GM20431 (cell line): ENCODE results near the gene SLC6A17.

Source experiments
- in situ Hi-C: fragments of 300-500 bp; cut with MseI, MboI; formaldehyde crosslinking; loops from one replicate; pipeline ENCODE4 v1.15.0; 2020; ENCODE audit warnings: low sequenced_read_pairs; ENCODE audit not compliant: unreplicated experiment

The SLC6A17 gene

GRCh38 chr1:110150330-110151174 lies at the start of gene SLC6A17:
SLC6A17 (plus strand) TSS chr1:110150494; CDS start chr1:110166930, 16,436 bp downstream.
- in situ Hi-C loops: no loop called here

GRCh38 chr1:110102081-110102480 lies 48.2 kb upstream of the SLC6A17 start:
- in situ Hi-C loops: no loop called here

GRCh38 chr1:110106013-110106941 lies 44.0 kb upstream of the SLC6A17 start:
- in situ Hi-C loops: no loop called here

GRCh38 chr1:110107867-110108469 lies 42.3 kb upstream of the SLC6A17 start:
- in situ Hi-C loops: no loop called here

GRCh38 chr1:110111081-110111480 lies 39.2 kb upstream of the SLC6A17 start:
- in situ Hi-C loops: no loop called here

- in situ Hi-C loops: no loop called here
Observed at GRCh38 chr1:110112143-110112542, 38.2 kb upstream of the SLC6A17 start, which contains the start of gene UBL4B. UBL4B (plus strand) TSS chr1:110112443; CDS start chr1:110112535, 92 bp downstream.

GRCh38 chr1:110112656-110113055 lies 37.6 kb upstream of the SLC6A17 start:
- in situ Hi-C loops: no loop called here

GRCh38 chr1:110113551-110113950 lies 36.7 kb upstream of the SLC6A17 start:
- in situ Hi-C loops: no loop called here

GRCh38 chr1:110114173-110114572 lies 36.1 kb upstream of the SLC6A17 start:
- in situ Hi-C loops: no loop called here

- in situ Hi-C loops: no loop called here
Observed at GRCh38 chr1:110114784-110115183, 35.5 kb upstream of the SLC6A17 start.

- in situ Hi-C loops: no loop called here
Observed at GRCh38 chr1:110118636-110119396, 31.5 kb upstream of the SLC6A17 start.

- in situ Hi-C loops: no loop called here
Observed at GRCh38 chr1:110119843-110120242, 30.5 kb upstream of the SLC6A17 start.

GRCh38 chr1:110120960-110121561 lies 29.2 kb upstream of the SLC6A17 start:
- in situ Hi-C loops: no loop called here

- in situ Hi-C loops: no loop called here
Observed at GRCh38 chr1:110123224-110123623, 27.1 kb upstream of the SLC6A17 start.

GRCh38 chr1:110125810-110126209 lies 24.5 kb upstream of the SLC6A17 start:
- in situ Hi-C loops: no loop called here

GRCh38 chr1:110130113-110130591 lies 20.1 kb upstream of the SLC6A17 start:
- in situ Hi-C loops: no loop called here

GRCh38 chr1:110130989-110131388 lies 19.3 kb upstream of the SLC6A17 start:
- in situ Hi-C loops: no loop called here

GRCh38 chr1:110132682-110133081 lies 17.6 kb upstream of the SLC6A17 start:
- in situ Hi-C loops: no loop called here

- in situ Hi-C loops: no loop called here
Observed at GRCh38 chr1:110133436-110133835, 16.9 kb upstream of the SLC6A17 start.
